Stimulated activated CD8-positive, alpha-beta memory T cell treated with anti-CD3 and anti-CD28 coated beads, Interleukin-4, amount 100 ng/mL, for 48 hours (primary cell): ENCODE results near the gene TACC3.
A peak's percentile ranks its signal among the peaks of the same experiment; 100 is the strongest.
"Not testable (repeated sequence)": the region's sequence is repeated elsewhere in the genome, so short reads cannot be mapped to it uniquely, and the experiment has no call there.

ENCODE experiments used
- DNase-seq: peaks from one replicate; pipeline ENCODE4 v3.0.0-alpha.2; 2020

The TACC3 gene

GRCh38 chr4:1721003-1721665 is at the start of gene TACC3, which contains the start of gene TMEM129:
TACC3 (plus strand) TSS chr4:1721521; CDS start chr4:1723422, 1,901 bp downstream.
TMEM129 (minus strand) TSS chr4:1721323; CDS start chr4:1720837, 486 bp downstream.
- peak; percentile 94 for DNase-seq

GRCh38 chr4:1673671-1674070 is 47.6 kb upstream of the TACC3 start:
- DNase-seq, result no peak

- no peak for DNase-seq
Measured at GRCh38 chr4:1674682-1675081, 46.6 kb upstream of the TACC3 start.

GRCh38 chr4:1675136-1675801 is 46.1 kb upstream of the TACC3 start:
- DNase-seq, result no peak

GRCh38 chr4:1675802-1676137 is 45.6 kb upstream of the TACC3 start:
- DNase-seq, result no peak

GRCh38 chr4:1676605-1677525 is 44.5 kb upstream of the TACC3 start:
- no peak for DNase-seq

- DNase-seq, result no peak
Measured at GRCh38 chr4:1678244-1678643, 43.1 kb upstream of the TACC3 start.

GRCh38 chr4:1682860-1683259 is 38.5 kb upstream of the TACC3 start:
- no peak for DNase-seq

GRCh38 chr4:1683261-1683735 is 38.0 kb upstream of the TACC3 start:
- DNase-seq, result no peak

GRCh38 chr4:1683736-1684505 is 37.4 kb upstream of the TACC3 start, which contains the start of gene FAM53A:
FAM53A (minus strand) TSS chr4:1684313; CDS start chr4:1668741, 15,572 bp downstream.
- peak; percentile 51 for DNase-seq

GRCh38 chr4:1684506-1685234 is 36.7 kb upstream of the TACC3 start:
- DNase-seq, result peak; percentile 98

GRCh38 chr4:1685235-1686150 is 35.8 kb upstream of the TACC3 start:
- no peak for DNase-seq

- no peak for DNase-seq
Measured at GRCh38 chr4:1686440-1687036, 34.8 kb upstream of the TACC3 start.

- DNase-seq, result no peak
Measured at GRCh38 chr4:1690698-1691097, 30.6 kb upstream of the TACC3 start.

GRCh38 chr4:1691737-1692373 is 29.5 kb upstream of the TACC3 start:
- no peak for DNase-seq

- peak; percentile 82 for DNase-seq
Measured at GRCh38 chr4:1693131-1693896, 28.0 kb upstream of the TACC3 start.

- no peak for DNase-seq
Measured at GRCh38 chr4:1695913-1696312, 25.4 kb upstream of the TACC3 start.

GRCh38 chr4:1701671-1702070 is 19.6 kb upstream of the TACC3 start:
- DNase-seq, result not testable (repeated sequence)

- DNase-seq, result no peak
Measured at GRCh38 chr4:1703867-1704266, 17.5 kb upstream of the TACC3 start.
